Ecto neural progenitor cell (in vitro differentiated cells): ENCODE results near the gene ZBTB21.
A peak's percentile ranks its signal among the peaks of the same experiment; 100 is the strongest.
"Not testable (repeated sequence)": the region's sequence is repeated elsewhere in the genome, so short reads cannot be mapped to it uniquely, and the experiment has no call there.

ENCODE experiments used
- DNase-seq: peaks from one replicate; pipeline ENCODE4 v3.0.0-alpha.2; 2018; ENCODE audit warnings: low spot score

ZBTB21 gene

GRCh38 chr21:42019101-42019605 is 9.0 kb upstream of the ZBTB21 start:
- no peak for DNase-seq

DNA sequence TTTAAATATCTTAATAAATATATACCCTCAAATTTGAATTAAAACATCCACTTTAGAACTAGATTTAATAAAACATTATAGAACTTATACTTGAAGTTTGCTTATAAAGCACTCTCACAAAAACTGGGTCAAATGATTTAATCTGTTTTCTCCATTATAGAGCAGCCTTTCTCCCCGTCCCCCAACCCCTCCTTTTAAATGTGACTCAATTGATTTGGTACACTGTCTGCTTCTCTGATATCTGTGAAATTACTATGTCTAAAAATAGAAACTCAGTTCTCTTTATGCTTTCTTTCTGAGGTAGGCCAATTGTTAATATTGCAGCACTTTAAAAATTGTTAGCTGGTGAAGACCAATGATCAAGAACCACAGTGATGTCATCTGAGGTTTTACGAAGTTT is 6.9 kb upstream of the ZBTB21 start:
- DNase-seq = no peak

DNA sequence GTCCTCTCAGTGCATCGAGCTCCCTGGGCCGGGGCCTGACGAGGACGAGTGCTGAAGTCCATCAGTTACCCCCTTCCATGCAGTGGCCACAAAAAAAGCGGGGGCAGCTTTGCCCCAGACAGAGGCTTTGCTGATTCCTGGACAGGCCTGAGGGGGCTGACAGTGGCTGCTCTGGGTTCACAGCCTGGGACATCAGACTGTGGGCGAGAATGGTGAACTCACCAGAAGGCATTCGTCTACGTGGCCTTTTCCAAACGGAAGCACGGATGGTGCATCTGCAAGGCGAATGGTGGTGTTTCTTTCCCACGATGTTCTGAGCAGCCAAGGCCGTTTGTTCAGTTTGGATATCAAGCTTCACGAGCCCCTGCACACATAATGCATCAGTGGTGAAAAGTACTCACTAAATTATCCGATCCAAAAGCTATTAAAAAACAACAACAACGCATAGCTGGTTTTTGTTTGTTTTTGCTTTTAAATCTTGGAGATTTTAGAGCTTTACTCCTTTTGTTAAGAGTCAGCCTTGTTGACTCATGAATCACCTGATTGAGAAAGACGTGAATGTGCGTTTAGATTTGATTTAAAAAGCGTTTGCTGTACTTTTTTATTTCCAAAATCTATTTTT is 6.3 kb upstream of the ZBTB21 start:
- no peak for DNase-seq

DNA sequence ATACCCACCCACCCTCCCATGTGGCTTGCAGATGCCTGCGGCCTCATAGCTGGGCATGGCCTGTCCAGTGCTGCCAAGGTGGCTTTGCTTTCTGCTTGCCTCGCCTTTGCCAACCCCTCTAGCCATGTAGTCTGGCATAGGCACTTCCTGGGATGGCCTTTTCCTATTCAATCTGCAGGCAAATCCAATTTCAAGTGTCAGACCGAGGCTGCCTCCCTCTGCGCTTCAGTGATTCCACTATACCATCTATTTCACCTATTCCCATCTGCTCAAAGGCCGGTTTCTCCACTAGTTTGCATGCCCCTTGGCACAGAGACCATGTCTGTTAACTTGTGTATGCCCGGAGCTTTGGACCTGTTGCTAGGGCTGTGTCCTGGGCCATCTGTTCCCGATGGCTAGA is 3.8 kb upstream of the ZBTB21 start:
- no peak for DNase-seq

DNA sequence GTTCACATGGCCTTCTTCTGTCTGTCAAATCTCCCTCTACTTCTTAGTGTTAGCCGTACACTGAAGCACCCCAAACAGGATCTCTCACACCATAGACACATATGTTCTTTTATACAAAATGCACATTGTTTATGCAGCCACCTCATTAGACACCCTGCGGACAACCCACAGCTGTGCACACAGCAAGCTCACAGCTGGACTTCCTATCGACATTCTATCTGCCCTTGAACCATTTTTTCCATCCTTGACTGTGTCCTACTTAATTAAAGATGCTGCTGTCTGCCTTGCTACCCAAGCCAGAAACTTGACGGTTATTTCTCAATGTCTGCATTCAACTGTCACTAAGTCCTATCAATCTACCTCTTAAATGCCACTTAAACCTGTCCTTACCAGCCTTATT is 3.2 kb upstream of the ZBTB21 start:
- no peak for DNase-seq

DNA sequence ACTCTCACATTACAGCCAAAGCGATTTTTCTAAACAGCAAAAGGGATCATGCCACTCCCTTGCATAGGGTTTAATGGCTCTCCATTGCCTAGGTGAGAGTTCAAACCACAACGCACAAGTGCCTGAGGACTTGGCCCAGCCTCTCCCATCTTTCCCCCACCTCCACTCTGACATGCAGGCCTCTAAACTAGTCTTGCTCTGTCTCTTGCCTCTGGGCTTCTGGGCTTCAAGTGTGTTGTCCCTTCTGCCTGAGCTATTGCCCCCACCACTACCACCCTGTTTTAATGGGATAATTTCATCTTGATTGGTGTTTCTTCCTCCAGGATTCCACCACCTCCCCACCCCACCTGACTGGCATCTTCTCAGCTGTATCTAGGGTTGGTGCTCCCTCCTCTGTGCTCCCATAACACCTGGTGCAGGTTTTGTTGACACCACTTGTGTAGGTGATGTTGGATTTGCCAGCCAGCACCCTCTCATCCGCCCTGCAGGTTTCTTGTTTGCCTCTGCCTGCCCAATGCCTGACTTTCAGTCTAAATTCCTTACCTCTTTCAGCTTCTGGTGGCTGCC is 2.7 kb upstream of the ZBTB21 start:
- DNase-seq = no peak

- DNase-seq = peak; percentile 32
These were observed 2.2 kb upstream of the ZBTB21 start for GRCh38 chr21:42012344-42012743.

DNA sequence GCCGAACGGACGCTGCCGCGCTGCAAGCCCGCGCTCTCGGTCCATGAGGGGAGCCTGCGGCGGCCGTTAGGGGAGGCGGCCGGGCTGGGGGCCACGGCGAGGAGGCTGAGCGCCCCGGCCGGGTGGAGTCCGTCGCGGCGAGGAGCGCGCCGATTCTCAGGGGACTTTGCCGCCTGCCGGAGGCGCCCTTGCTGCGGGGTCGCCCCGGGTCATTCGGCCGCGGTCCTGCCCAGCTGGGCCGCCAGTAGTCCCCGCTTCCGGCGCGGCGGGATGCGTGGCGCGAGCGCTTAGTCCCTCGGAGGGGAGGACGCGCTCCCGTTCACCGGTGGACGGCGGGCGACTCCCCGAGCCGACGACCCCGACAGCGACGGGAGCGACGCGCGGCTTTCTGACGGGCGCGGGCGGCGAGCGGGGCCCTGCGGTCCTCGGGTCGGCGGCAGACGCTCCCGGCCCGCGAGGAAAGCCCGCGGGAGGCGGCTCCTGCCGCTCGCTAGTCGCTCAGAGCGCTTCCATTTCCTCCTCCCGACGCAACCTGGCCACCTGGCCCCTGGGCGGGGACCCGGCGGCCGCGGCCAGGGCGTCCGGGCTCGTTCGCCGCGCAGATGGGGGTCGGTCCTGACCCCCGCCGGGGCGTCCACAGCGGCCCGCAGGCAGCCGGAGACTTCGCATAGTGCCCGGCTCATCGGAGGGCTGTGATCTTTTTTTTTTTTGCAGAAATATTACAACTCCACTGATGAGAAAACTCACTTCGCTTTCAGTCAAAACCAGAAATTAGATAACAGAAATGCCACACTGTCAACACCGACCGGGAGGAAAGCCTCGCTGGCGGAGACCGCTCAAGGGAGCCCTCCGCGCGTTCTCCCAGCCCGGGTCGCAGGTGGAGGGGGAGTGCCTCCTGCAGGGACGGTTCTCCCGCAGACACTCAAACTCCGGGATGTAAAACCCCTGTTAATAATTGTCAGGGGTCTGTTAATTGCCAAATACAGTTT is 641 bp upstream of the ZBTB21 start:
- peak; percentile 53 for DNase-seq

GRCh38 chr21:42009018-42009830 is 936 bp downstream of the ZBTB21 start:
- peak; percentile 77 for DNase-seq

DNA sequence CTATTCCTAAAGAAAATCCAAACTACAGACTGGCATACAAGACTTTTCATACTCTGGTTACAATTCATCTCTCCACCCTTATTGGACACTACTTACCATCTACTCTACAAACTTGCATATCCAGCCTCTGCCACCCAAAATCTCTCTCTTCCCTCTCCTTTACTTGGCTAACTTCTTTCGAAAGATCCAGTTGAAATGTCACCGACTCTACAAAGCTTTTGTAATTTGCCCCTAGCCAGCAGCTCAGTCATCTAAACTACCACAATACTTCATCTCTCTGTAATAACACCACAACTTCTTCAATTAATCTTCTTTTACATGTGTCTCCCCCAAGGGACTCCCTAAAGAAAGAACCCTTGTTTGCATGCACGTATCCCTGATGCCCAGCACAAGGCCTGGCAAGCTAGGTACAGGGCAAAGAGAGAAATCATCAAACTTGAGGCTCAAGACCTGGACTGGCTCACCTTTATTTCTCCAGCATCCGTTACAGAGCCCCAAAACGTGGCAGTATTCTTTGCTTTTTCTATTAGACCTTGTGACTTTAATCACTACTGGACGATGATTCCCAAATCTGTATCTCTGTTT is 2.7 kb downstream of the ZBTB21 start:
- no peak for DNase-seq

GRCh38 chr21:42006765-42007164 is 3.4 kb downstream of the ZBTB21 start:
- no peak for DNase-seq

DNA sequence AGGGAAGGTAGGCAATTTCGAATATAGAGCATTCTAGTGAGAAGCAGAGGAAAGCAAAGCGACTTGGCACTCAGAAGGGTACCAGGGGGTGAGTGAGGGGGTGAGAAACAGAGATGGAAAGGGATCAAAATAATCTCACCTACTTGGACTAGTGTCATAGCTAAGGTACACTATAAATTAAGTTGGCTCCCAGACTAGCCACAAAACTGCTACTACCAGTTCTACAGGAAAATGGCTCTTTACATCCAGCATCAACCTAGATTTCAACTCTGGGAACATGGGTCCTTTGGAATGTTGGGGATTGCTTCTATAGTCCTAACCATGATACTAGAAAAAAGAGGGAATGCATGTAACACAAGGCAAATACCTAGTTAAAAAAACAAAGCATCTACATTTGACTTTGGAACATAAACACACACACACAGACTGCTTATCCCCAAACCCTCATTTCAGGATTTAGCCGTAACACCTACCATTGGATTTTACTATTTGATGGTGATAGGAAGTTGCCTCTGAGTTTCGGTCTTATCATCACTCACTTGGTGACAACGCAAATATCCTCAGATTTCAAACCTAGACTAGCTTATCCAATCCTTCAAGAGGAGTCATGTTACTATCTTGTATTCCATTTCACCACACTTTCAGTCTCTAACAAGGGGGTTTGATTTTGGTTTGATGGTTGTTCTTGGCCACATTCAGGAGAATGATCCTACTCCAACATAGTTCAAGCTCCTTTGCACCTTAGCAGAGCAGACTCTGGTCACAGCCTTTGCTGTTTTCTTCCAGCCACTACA is 5.6 kb downstream of the ZBTB21 start:
- no peak for DNase-seq

DNA sequence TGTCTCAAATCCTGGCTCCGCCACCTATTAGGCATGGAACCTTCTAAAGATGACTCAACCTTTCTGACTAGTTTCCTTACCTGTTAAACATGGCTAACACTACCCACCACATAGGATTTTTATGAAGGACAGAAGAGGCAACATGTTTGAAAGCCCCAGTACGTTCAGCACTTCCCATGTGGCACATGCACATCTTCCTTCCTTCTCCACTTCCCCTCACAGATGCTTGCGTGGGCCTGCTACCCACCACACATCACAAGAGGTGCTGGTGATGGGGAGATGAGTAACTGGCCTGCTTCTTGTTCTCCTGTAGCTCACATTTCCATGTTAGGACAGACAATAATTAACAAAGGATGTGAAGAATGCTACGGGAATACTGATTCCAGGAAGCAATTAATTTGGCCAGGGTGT is 7.1 kb downstream of the ZBTB21 start:
- no peak for DNase-seq

GRCh38 chr21:42002421-42002958 is 7.7 kb downstream of the ZBTB21 start:
- no peak for DNase-seq

DNA sequence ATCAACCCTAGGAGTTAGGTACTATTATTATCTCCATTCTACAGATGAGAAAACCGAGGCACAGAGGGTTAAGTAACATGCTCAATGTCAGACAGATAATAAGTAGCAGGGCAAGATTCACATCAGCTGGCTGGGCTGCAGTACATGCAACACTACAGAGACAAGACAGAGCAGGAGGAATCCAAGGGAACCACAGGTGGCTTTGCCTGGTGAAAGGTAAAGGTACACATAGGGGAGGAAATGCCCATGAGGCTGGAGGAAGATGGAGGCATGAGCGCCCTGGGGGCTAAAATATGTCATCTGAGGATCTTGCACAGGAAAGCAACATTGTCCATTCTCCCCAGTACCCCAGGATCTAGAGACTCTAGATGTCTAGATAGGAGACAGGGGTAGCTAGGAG is 8.4 kb downstream of the ZBTB21 start:
- DNase-seq = no peak

DNA sequence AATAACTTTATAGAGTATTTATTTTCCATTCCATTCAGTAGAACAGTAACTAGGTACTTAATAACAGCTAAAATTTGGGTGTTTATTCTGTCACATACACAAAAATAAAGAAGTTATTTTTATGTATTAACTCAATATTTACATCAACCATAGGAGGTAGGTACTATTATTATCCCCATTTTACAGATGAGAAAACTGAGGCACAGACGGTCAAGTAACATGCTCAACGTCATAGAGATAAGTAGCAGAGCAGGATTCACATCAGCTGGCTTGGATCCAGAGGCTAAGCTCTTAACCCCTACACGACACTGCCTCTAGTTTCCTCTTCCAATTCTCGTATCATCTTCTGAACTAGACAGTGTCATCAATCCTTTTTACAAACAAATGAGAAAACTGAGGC is 9.3 kb downstream of the ZBTB21 start:
- DNase-seq = no peak

GRCh38 chr21:41997657-41998056 is 12.5 kb downstream of the ZBTB21 start:
- no peak for DNase-seq

- no peak for DNase-seq
These were observed 14.6 kb downstream of the ZBTB21 start for GRCh38 chr21:41995577-41995976.

DNA sequence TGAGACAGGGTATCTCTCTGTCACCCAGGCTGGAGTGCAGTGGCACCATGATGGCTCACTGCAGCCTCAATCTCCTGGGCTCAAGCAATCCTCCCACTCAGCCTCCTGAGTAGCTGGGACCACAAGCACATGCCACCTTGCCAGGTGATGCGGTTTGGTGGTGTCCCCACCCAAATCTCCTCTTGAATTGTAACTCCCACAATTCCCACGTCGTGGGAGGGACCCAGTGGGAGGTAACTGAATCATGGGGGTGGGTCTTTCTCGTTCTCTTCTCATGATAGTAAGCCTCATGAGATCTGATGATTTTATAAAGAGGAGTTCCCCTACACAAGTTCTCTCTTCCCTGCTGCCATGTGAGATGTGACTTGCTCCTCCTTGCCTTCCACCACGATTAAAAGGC is 15.5 kb downstream of the ZBTB21 start:
- not testable (repeated sequence) for DNase-seq

DNA sequence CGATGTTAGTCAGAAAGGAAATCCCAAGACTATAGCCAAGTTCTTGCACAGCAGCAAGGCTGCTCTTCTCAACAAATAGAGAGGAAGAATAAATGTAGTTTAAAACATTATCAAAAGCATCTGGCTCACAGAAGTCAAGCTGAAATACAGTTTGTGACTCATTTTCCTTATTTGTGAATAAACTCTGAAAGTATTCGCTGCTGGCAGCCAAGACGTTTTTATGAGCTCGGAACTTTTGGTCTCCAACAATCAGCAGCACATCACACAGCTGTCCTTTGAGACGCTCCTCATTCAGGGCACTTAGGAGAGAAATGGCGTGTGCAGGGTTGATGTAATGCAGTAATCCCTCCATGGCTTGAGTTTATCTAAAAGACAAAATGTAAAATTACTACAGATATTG is 16.4 kb downstream of the ZBTB21 start:
- no peak for DNase-seq

GRCh38 chr21:41992576-41992975 is 17.6 kb downstream of the ZBTB21 start:
- no peak for DNase-seq
